Astrocyte (in vitro differentiated cells and primary cell): ENCODE data around the gene PRRC1. TPM values are rescaled to one million over a fixed set of nuclear protein-coding genes. Genes with fewer than 3 reads are reported as not detected.

Experiments
- DNase-seq: peaks from one replicate; pipeline ENCODE4 v3.0.0-alpha.2; 2010; ENCODE audit warnings: low read depth
- FAIRE-seq: peaks from 2 replicates; lab custom pipeline; 2011; peaks lifted over from hg19 to GRCh38; lab: Jason Lieb, UNC
- H2AFZ ChIP-seq: 2 replicates; pipeline ENCODE4 v1.6.0; 2012; ENCODE audit warnings: low read depth, low read length, inconsistent platforms
- H3K27ac ChIP-seq: 2 replicates; pipeline ENCODE4 v1.5.1; 2011; ENCODE audit warnings: low read depth, low read length, inconsistent platforms
- H3K27me3 ChIP-seq: 2 replicates; pipeline ENCODE4 v1.6.0; 2011; ENCODE audit warnings: low read length, inconsistent platforms; ENCODE audit not compliant: insufficient read depth
- H3K36me3 ChIP-seq: 2 replicates; pipeline ENCODE4 v1.5.1; 2011; ENCODE audit warnings: low read length, inconsistent platforms; ENCODE audit not compliant: insufficient read depth
- H3K4me1 ChIP-seq: 2 replicates; pipeline ENCODE4 v1.5.1; 2011; ENCODE audit warnings: low read length, inconsistent platforms; ENCODE audit not compliant: insufficient read depth
- H3K4me2 ChIP-seq: 2 replicates; pipeline ENCODE4 v1.6.0; 2012; ENCODE audit warnings: low read length, inconsistent platforms
- H3K4me3 ChIP-seq: 2 replicates; pipeline ENCODE4 v1.5.1; 2011; ENCODE audit warnings: low read depth, mild to moderate bottlenecking, low read length, inconsistent platforms; ENCODE audit not compliant: insufficient read depth
- H3K79me2 ChIP-seq: 2 replicates; pipeline ENCODE4 v1.6.0; 2012; ENCODE audit warnings: mild to moderate bottlenecking, low read length, inconsistent platforms; ENCODE audit not compliant: insufficient read depth
- H3K9ac ChIP-seq: 2 replicates; pipeline ENCODE4 v1.6.0; 2012; ENCODE audit warnings: mild to moderate bottlenecking, low read length, inconsistent platforms
- H3K9me3 ChIP-seq: 2 replicates; pipeline ENCODE4 v1.5.1; 2012; ENCODE audit warnings: low read depth, mild to moderate bottlenecking, low read length, inconsistent platforms; ENCODE audit not compliant: insufficient read depth
- H4K20me1 ChIP-seq: 2 replicates; pipeline ENCODE4 v1.6.0; 2012; ENCODE audit warnings: low read length, inconsistent platforms; ENCODE audit not compliant: insufficient read depth
- H3K27ac Mint-ChIP-seq: one replicate; pipeline ENCODE4 v1.8.0; 2021; ENCODE audit warnings: mild to moderate bottlenecking, mixed read lengths; ENCODE audit not compliant: unreplicated experiment
- H3K27me3 Mint-ChIP-seq: one replicate; pipeline ENCODE4 v1.8.0; 2021; ENCODE audit warnings: low read depth, mixed read lengths; ENCODE audit not compliant: unreplicated experiment
- H3K36me3 Mint-ChIP-seq: one replicate; pipeline ENCODE4 v1.8.0; 2021; ENCODE audit warnings: low read depth, mixed read lengths; ENCODE audit not compliant: unreplicated experiment
- H3K4me1 Mint-ChIP-seq: one replicate; pipeline ENCODE4 v1.8.0; 2021; ENCODE audit warnings: low read depth, mixed read lengths; ENCODE audit not compliant: unreplicated experiment
- H3K4me3 Mint-ChIP-seq: one replicate; pipeline ENCODE4 v1.8.0; 2021; ENCODE audit warnings: mild to moderate bottlenecking, moderate library complexity, mixed read lengths; ENCODE audit not compliant: unreplicated experiment
- H3K9me3 Mint-ChIP-seq: one replicate; pipeline ENCODE4 v1.8.0; 2021; ENCODE audit warnings: mild to moderate bottlenecking, mixed read lengths; ENCODE audit not compliant: unreplicated experiment
- CTCF ChIP-seq: IDR thresholded peaks from 2 replicates; pipeline ENCODE4 v1.5.1; 2011; ENCODE audit warnings: low read depth, mild to moderate bottlenecking, inconsistent platforms, low read length, moderate library complexity; ENCODE audit not compliant: insufficient read depth
- EZH2 ChIP-seq: IDR thresholded peaks from 2 replicates; pipeline ENCODE4 v1.6.1; 2012; ENCODE audit warnings: mild to moderate bottlenecking, low read length, inconsistent platforms; ENCODE audit not compliant: insufficient read depth
- total RNA-seq: library from RNA; stranded (reverse); gene quantifications from 2 replicates; pipeline ENCODE4 v1.2.1, GENCODE V29; 2021

Gene PRRC1
- total RNA-seq, 1 donor from 2014 or later = 131 TPM

- no peaks in the 10 kb centered on the region for H3K36me3 Mint-ChIP-seq
- FAIRE-seq (no peak), DNase-seq (no peak)
- H3K27ac Mint-ChIP-seq = no peak overlapping the region
- H3K27ac ChIP-seq = no peak overlapping the region
- H3K27me3 ChIP-seq = no peaks in the 10 kb centered on the region
- H3K4me2 ChIP-seq = no peak overlapping the region
- H3K4me1 ChIP-seq = no peaks in the 10 kb centered on the region
- no peak overlapping the region for H3K9ac ChIP-seq
- TF ChIP-seq CTCF (no peak), EZH2 (no peak)
- H3K4me1 Mint-ChIP-seq = no peaks in the 10 kb centered on the region
- no peaks in the 10 kb centered on the region for H3K9me3 ChIP-seq
- no peak overlapping the region for H3K4me3 Mint-ChIP-seq
- H2AFZ ChIP-seq = no peak overlapping the region
- H3K4me3 ChIP-seq = no peak overlapping the region
- H3K79me2 ChIP-seq = no peaks in the 10 kb centered on the region
- no peaks in the 10 kb centered on the region for H3K36me3 ChIP-seq
- peaks cover 7% of the 10 kb centered on the region for H3K27me3 Mint-ChIP-seq
- no peaks in the 10 kb centered on the region for H3K9me3 Mint-ChIP-seq
- no peaks in the 10 kb centered on the region for H4K20me1 ChIP-seq
Measured at GRCh38 chr5:127599320-127599719, 81.9 kb downstream of the PRRC1 start.

DNA sequence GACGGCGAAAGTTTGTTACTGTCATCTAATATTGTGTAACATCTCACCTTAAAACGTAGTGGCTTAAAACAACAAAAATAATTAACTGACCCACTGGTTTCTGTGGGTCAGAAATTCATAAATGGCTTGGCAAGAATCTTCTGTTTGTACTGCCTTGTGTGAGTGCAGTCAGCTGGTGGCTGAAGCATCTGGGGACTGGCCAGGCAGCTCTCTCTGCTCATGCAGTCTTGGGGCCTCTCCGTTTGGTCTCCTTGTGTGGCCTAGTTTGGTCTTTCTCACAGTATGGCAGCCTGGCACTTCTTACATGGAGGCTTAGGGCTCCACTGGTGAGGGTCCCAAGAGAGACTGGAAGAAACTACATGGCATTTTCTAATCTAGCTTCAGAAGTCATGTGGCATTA lies 82.4 kb downstream of the PRRC1 start:
- H3K4me1 Mint-ChIP-seq = no peaks in the 10 kb centered on the region
- H3K36me3 Mint-ChIP-seq = no peaks in the 10 kb centered on the region
- H3K9me3 Mint-ChIP-seq = no peaks in the 10 kb centered on the region
- no peak overlapping the region for H3K27ac Mint-ChIP-seq
- DNase-seq (no peak), FAIRE-seq (no peak)
- H3K4me3 ChIP-seq = no peak overlapping the region
- no peaks in the 10 kb centered on the region for H3K4me1 ChIP-seq
- H3K4me3 Mint-ChIP-seq = no peak overlapping the region
- H3K4me2 ChIP-seq = no peak overlapping the region
- H3K9ac ChIP-seq = no peak overlapping the region
- peaks cover 7% of the 10 kb centered on the region for H3K27me3 Mint-ChIP-seq
- H3K9me3 ChIP-seq = no peaks in the 10 kb centered on the region
- no peaks in the 10 kb centered on the region for H4K20me1 ChIP-seq
- no peaks in the 10 kb centered on the region for H3K79me2 ChIP-seq
- TF ChIP-seq EZH2 (no peak), CTCF (no peak)
- H2AFZ ChIP-seq = no peak overlapping the region
- no peaks in the 10 kb centered on the region for H3K27me3 ChIP-seq
- no peak overlapping the region for H3K27ac ChIP-seq
- H3K36me3 ChIP-seq = no peaks in the 10 kb centered on the region

- no peak overlapping the region for H3K4me3 Mint-ChIP-seq
- no peak for FAIRE-seq
- H2AFZ ChIP-seq = no peak overlapping the region
Measured at GRCh38 chr5:127601111-127601510, 83.7 kb downstream of the PRRC1 start.

More at GRCh38 chr5:127601111-127601510, 83.7 kb downstream of the PRRC1 start:
- H3K27me3 ChIP-seq = no peaks in the 10 kb centered on the region
- Mint-ChIP-seq H3K4me1 (no peaks in the 10 kb centered on the region), H3K9me3 (no peaks in the 10 kb centered on the region), H3K27ac (no peak overlapping the region), H3K27me3 (peaks cover 2% of the 10 kb centered on the region), H3K36me3 (no peaks in the 10 kb centered on the region)
- no peaks in the 10 kb centered on the region for H3K9me3 ChIP-seq
- no peaks in the 10 kb centered on the region for H3K36me3 ChIP-seq
- no peaks in the 10 kb centered on the region for H3K4me1 ChIP-seq
- no peak overlapping the region for H3K9ac ChIP-seq
- no peak for DNase-seq
- H3K79me2 ChIP-seq = no peaks in the 10 kb centered on the region
- H3K4me3 ChIP-seq = no peak overlapping the region
- H3K27ac ChIP-seq = no peak overlapping the region
- H4K20me1 ChIP-seq = no peaks in the 10 kb centered on the region
- H3K4me2 ChIP-seq = no peak overlapping the region
- no peak for TF ChIP-seq EZH2
- TF ChIP-seq CTCF = no peak
